ENCODE results near the gene PRSS12. TPM values are rescaled to one million over a fixed set of nuclear protein-coding genes. Genes with fewer than 3 reads are reported as not detected.

The PRSS12 gene
- total RNA-seq, 1 experiment from 2014 or later, result 13.8 TPM

GRCh38 chr4:118287711-118288451 is 64.9 kb downstream of the PRSS12 start:
- H3K9ac ChIP-seq (ENCODE audit: low read length), result no peak overlapping the region
- no peaks in the 10 kb centered on the region for H3K36me3 ChIP-seq (ENCODE audit: control insufficient read depth in 1 of 2, insufficient read depth in 2 of 2, low read length in 2 of 2)
- H2AFZ ChIP-seq (ENCODE audit: low read depth, low read length, poor library complexity, severe bottlenecking), result no peak overlapping the region
- CTCF ChIA-PET, result no interaction called here
- intact Hi-C loops (cut with micrococcal nuclease), result no loop called here
- no peak overlapping the region for H3K4me2 ChIP-seq (ENCODE audit: low read length)
- no peaks in the 10 kb centered on the region for H3K4me1 ChIP-seq (ENCODE audit: control insufficient read depth in 1 of 2, insufficient read depth in 2 of 2, low read length in 2 of 2)
- BruUV-seq (replicated peaks), result no TSS peak
- no peak overlapping the region for H3K27ac ChIP-seq (ENCODE audit: low read depth, low read length)
- H3K9me2 ChIP-seq (ENCODE audit: insufficient read depth), result no peaks in the 10 kb centered on the region
- TF ChIP-seq EZH2 (IDR thresholded peaks at IDR 0.05), result no peak
- TF ChIP-seq SIN3A (IDR thresholded peaks at IDR 0.05; ENCODE audit: low read depth), result no peak
- no peak for TF ChIP-seq ELF1 (IDR thresholded peaks at IDR 0.05; ENCODE audit: borderline replicate concordance, low read depth)
- TF ChIP-seq SP1 (IDR thresholded peaks at IDR 0.05; ENCODE audit: low read depth), result no peak
- no peak for TF ChIP-seq EZH2phosphoT487 (IDR thresholded peaks at IDR 0.05; ENCODE audit: borderline replicate concordance)
- TF ChIP-seq ZBTB33 (IDR thresholded peaks at IDR 0.05; ENCODE audit: extremely low read depth, insufficient replicate concordance, low read length), result no peak
- no peak for TF ChIP-seq MAX (IDR thresholded peaks at IDR 0.05)
- no peak for TF ChIP-seq CEBPB (IDR thresholded peaks at IDR 0.05; ENCODE audit: low read depth)
- TF ChIP-seq CBX3 (IDR thresholded peaks at IDR 0.05; ENCODE audit: low read depth), result no peak
- TF ChIP-seq JUND (IDR thresholded peaks at IDR 0.05), result no peak
- no peak for TF ChIP-seq CTCF (IDR thresholded peaks at IDR 0.05 in 2 of 3, conservative IDR thresholded peaks at IDR 0.05 in 1 of 3; ENCODE audit: borderline replicate concordance in 1 of 3, insufficient read depth in 1 of 3, low read depth in 2 of 3, low read length in 2 of 3)
- TF ChIP-seq FOSL1 (IDR thresholded peaks at IDR 0.05; ENCODE audit: low read depth), result no peak
- TF ChIP-seq RAD21 (IDR thresholded peaks at IDR 0.05; ENCODE audit: low read depth), result no peak
- TF ChIP-seq ZNF274 (IDR thresholded peaks at IDR 0.05; ENCODE audit: low read depth, low read length), result no peak
- TF ChIP-seq SRF (IDR thresholded peaks at IDR 0.05; ENCODE audit: low read depth), result no peak
- TF ChIP-seq TCF7L2 (IDR thresholded peaks at IDR 0.05; ENCODE audit: borderline replicate concordance, extremely low read depth, insufficient read depth, insufficient read length), result no peak
- no peak for TF ChIP-seq POLR2A (IDR thresholded peaks at IDR 0.05; ENCODE audit: borderline replicate concordance, extremely low read depth, insufficient read depth, insufficient read length)
- TF ChIP-seq EGR1 (IDR thresholded peaks at IDR 0.05; ENCODE audit: low read depth), result no peak
- ATAC-seq (no peak), DNase-seq (ENCODE audit: low read depth, low spot score) (no peak)
- no peaks in the 10 kb centered on the region for H3K27me3 ChIP-seq (ENCODE audit: insufficient read depth, low read length)
- H3K4me3 ChIP-seq (replicated peaks in 1 of 2; ENCODE audit: low read depth in 1 of 2, low read length in 2 of 2), result no peak overlapping the region
- RAD21 ChIA-PET (ENCODE audit: low non-redundant PET in 1 of 2, low total read pairs in 2 of 2, uncharacterized antibody in 2 of 2, unreplicated experiment in 2 of 2), result no interaction called here
- no peaks in the 10 kb centered on the region for H4K20me1 ChIP-seq (ENCODE audit: insufficient read depth)
- POLR2A ChIA-PET, result no interaction called here
- H3K79me2 ChIP-seq (ENCODE audit: insufficient read depth, low read length), result no peaks in the 10 kb centered on the region
- no peaks in the 10 kb centered on the region for H3K9me3 ChIP-seq (ENCODE audit: control insufficient read depth in 1 of 2, insufficient read depth in 1 of 2, low read depth in 1 of 2, low read length in 2 of 2)
